ENCODE measurements around the gene FBXW4.

GRCh38 chr10:101695404-101695890, 477 bp upstream of the FBXW4 start:
- TF ChIP-seq CTCF (IDR thresholded peaks at IDR 0.05) (no peak), POLR2AphosphoS5 (IDR thresholded peaks at IDR 0.05) (no peak)

Data from suprapubic skin (tissue), 3 donors.